ENCODE data around the gene BMPR2.

DNA sequence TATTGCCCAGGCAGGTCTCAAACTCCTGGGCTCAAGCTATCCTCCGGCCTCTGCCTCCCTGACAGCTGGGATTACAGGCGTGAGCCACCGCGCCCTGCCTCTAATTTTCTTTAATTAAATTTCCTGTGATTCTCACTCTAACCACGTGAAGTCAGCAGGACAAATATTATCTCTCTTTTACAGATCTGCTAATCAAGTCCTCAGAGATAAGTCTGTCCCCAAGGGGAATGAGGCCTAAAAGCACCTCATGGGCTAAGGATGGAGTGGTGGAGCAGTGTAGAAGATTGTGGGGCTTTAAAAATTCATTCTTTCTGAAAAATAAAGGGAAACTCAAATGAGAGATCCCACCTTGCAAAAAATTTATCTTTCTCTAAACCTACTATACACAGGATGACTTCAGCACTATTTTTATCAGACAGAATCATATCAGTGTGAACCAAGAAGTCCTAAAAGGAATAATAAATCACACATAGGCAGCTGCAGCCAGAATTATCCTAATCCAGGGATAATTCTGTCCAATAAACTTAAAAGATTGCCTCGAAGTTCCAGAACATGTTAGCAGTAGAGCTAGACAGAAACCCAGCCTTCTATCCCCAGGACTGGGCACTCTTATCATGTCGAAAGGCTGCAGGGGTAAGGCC lies 38.3 kb upstream of the BMPR2 start:
- TF ChIP-seq, protein P1, sequence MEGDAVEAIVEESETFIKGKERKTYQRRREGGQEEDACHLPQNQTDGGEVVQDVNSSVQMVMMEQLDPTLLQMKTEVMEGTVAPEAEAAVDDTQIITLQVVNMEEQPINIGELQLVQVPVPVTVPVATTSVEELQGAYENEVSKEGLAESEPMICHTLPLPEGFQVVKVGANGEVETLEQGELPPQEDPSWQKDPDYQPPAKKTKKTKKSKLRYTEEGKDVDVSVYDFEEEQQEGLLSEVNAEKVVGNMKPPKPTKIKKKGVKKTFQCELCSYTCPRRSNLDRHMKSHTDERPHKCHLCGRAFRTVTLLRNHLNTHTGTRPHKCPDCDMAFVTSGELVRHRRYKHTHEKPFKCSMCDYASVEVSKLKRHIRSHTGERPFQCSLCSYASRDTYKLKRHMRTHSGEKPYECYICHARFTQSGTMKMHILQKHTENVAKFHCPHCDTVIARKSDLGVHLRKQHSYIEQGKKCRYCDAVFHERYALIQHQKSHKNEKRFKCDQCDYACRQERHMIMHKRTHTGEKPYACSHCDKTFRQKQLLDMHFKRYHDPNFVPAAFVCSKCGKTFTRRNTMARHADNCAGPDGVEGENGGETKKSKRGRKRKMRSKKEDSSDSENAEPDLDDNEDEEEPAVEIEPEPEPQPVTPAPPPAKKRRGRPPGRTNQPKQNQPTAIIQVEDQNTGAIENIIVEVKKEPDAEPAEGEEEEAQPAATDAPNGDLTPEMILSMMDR (IDR thresholded peaks at IDR 0.05 in 8 of 11, conservative IDR thresholded peaks at IDR 0.05 in 3 of 11): no peak
- no peak for TF ChIP-seq POLR2A (IDR thresholded peaks at IDR 0.05)
- TF ChIP-seq POLR2AphosphoS5 (IDR thresholded peaks at IDR 0.05): no peak
